WTC11 (cell line): ENCODE measurements around the gene GNAZ.

Source experiments
- AFF4 ChIP-seq: sonication (generic); formaldehyde crosslinking; IDR thresholded peaks from 2 replicates; pipeline ENCODE4 v1.8.1; 2023; ENCODE audit warnings: mild to moderate bottlenecking, missing genetic modification reagents, borderline replicate concordance
- CTCF ChIP-seq: fragments of 200-600 bp; IDR thresholded peaks from 2 replicates; pipeline ENCODE4 v1.8.0; 2022; ENCODE audit warnings: antibody characterized with exemption
- MXD4 ChIP-seq: fragments of 250-450 bp; sonication (Bioruptor Pico); IDR thresholded peaks from 2 replicates; pipeline ENCODE4 v1.8.0; 2021; ENCODE audit warnings: mild to moderate bottlenecking, moderate library complexity, borderline replicate concordance
- ZNF263 ChIP-seq: sonication (generic); formaldehyde crosslinking; IDR thresholded peaks from 2 replicates; pipeline ENCODE4 v1.8.1; 2022; ENCODE audit warnings: low read depth, mild to moderate bottlenecking, moderate library complexity, missing genetic modification reagents
- ZNF317 ChIP-seq: sonication (generic); formaldehyde crosslinking; IDR thresholded peaks from 2 replicates; pipeline ENCODE4 v1.8.1; 2023; ENCODE audit warnings: low read depth, mild to moderate bottlenecking, moderate library complexity, missing genetic modification reagents, borderline replicate concordance
- TF ChIP-seq, protein P1 (sequence below): sonication (generic); formaldehyde crosslinking; IDR thresholded peaks from 2 replicates; pipeline ENCODE4 v1.8.1; 2023; ENCODE audit warnings: mild to moderate bottlenecking, missing genetic modification reagents, moderate library complexity
- TF ChIP-seq, protein P2 (sequence below): sonication (generic); formaldehyde crosslinking; IDR thresholded peaks from 2 replicates; pipeline ENCODE4 v1.8.1; 2022; ENCODE audit warnings: low read depth, mild to moderate bottlenecking, moderate library complexity, missing genetic modification reagents, borderline replicate concordance

DNA sequence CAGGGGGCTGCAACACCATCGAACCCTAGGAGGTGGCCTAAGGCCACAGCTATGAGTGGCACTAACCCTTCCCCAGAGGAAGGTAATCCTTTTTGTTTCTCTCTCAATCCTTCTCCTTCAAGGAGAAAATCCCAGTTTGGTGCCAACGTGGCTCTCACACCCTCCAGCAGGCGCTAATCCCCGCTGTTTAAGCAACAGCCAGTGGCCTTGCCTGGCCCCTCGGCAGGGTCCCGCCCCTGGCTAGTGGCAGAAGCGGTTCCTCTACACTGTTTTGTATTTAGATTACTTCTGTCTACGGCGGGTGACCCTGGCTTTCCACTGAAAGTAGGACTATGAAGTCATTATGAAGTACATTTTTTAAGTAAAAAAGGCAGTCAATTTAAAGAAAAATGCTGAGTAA, 15.5 kb downstream of the GNAZ start:
- TF ChIP-seq, protein P1, sequence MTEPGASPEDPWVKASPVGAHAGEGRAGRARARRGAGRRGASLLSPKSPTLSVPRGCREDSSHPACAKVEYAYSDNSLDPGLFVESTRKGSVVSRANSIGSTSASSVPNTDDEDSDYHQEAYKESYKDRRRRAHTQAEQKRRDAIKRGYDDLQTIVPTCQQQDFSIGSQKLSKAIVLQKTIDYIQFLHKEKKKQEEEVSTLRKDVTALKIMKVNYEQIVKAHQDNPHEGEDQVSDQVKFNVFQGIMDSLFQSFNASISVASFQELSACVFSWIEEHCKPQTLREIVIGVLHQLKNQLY (CRISPR knock-in tag) = no peak
- TF ChIP-seq CTCF = no peak
- no peak for TF ChIP-seq ZNF263 (CRISPR knock-in tag)
- TF ChIP-seq ZNF317 = no peak
- TF ChIP-seq AFF4 = no peak
- no peak for TF ChIP-seq MXD4
- TF ChIP-seq, protein P2, sequence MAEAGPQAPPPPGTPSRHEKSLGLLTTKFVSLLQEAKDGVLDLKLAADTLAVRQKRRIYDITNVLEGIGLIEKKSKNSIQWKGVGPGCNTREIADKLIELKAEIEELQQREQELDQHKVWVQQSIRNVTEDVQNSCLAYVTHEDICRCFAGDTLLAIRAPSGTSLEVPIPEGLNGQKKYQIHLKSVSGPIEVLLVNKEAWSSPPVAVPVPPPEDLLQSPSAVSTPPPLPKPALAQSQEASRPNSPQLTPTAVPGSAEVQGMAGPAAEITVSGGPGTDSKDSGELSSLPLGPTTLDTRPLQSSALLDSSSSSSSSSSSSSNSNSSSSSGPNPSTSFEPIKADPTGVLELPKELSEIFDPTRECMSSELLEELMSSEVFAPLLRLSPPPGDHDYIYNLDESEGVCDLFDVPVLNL = no peak
